ENCODE measurements around the gene DPP7.

Gene DPP7

GRCh38 chr9:137110147-137110910 lies 4.2 kb downstream of the DPP7 start:
- TF ChIP-seq POLR2AphosphoS5 (IDR thresholded peaks at IDR 0.05; ENCODE audit: low read depth, low read length) (no peak), SIN3A (IDR thresholded peaks at IDR 0.05; ENCODE audit: borderline replicate concordance, insufficient read depth, low read length) (no peak), FOXP2 (optimal IDR thresholded peaks at IDR 0.05; ENCODE audit: borderline replicate concordance, extremely low read depth, extremely low read length, insufficient read depth) (no peak), TAF1 (IDR thresholded peaks at IDR 0.05; ENCODE audit: borderline replicate concordance, insufficient read depth, low read length) (no peak), REST (IDR thresholded peaks at IDR 0.05; ENCODE audit: insufficient read depth in 1 of 2, low read depth in 2 of 2, low read length in 2 of 2) (no peak)

- TF ChIP-seq REST (IDR thresholded peaks at IDR 0.05; ENCODE audit: insufficient read depth in 1 of 2, low read depth in 2 of 2, low read length in 2 of 2) (no peak), POLR2AphosphoS5 (IDR thresholded peaks at IDR 0.05; ENCODE audit: low read depth, low read length) (peak; percentile 19; the same call in 1 of the 2 replicates)
Observed at GRCh38 chr9:137109250-137110146, 5.0 kb downstream of the DPP7 start.

DNA sequence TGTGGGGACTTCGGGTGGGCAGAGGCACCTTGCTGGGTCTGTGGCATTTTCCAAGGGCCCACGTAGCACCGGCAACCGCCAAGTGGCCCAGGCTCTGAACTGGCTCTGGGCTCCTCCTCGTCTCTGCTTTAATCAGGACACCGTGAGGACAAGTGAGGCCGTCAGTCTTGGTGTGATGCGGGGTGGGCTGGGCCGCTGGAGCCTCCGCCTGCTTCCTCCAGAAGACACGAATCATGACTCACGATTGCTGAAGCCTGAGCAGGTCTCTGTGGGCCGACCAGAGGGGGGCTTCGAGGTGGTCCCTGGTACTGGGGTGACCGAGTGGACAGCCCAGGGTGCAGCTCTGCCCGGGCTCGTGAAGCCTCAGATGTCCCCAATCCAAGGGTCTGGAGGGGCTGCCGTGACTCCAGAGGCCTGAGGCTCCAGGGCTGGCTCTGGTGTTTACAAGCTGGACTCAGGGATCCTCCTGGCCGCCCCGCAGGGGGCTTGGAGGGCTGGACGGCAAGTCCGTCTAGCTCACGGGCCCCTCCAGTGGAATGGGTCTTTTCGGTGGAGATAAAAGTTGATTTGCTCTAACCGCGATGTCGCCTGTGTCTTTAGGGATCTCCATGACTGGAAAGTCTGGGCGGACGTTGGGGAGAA lies 5.8 kb downstream of the DPP7 start:
- no peak for TF ChIP-seq REST (IDR thresholded peaks at IDR 0.05; ENCODE audit: insufficient read depth in 1 of 2, low read depth in 2 of 2, low read length in 2 of 2)

GRCh38 chr9:137107982-137108381 lies 6.6 kb downstream of the DPP7 start:
- TF ChIP-seq FOXP2 (optimal IDR thresholded peaks at IDR 0.05; ENCODE audit: borderline replicate concordance, extremely low read depth, extremely low read length, insufficient read depth), result no peak
- no peak for TF ChIP-seq REST (IDR thresholded peaks at IDR 0.05; ENCODE audit: insufficient read depth in 1 of 2, low read depth in 2 of 2, low read length in 2 of 2)
- TF ChIP-seq SIN3A (IDR thresholded peaks at IDR 0.05; ENCODE audit: borderline replicate concordance, insufficient read depth, low read length), result no peak
- TF ChIP-seq POLR2AphosphoS5 (IDR thresholded peaks at IDR 0.05; ENCODE audit: low read depth, low read length), result no peak
- TF ChIP-seq TAF1 (IDR thresholded peaks at IDR 0.05; ENCODE audit: borderline replicate concordance, insufficient read depth, low read length), result no peak

Measured in PFSK-1 (cell line).